B cell (primary cell): ENCODE results near the gene TINAG. TPM values are rescaled to one million over a fixed set of nuclear protein-coding genes. Genes with fewer than 3 reads are reported as not detected.

Source experiments
- ATAC-seq: fragments of 200-7000 bp; cut with Tn5 transposase; one replicate; pipeline ENCODE4 v1.10.0; 2021; ENCODE audit warnings: low read depth, mild to moderate bottlenecking, moderate number of reproducible peaks, moderate library complexity
- CTCF ChIA-PET: fragments of 350-600 bp; sonication (Branson Sonifier 250); formaldehyde crosslinking; loops from one replicate; lab custom pipeline; 2021; ENCODE audit warnings: antibody characterized with exemption, inconsistent platforms; lab: Charles Lee
- POLR2A ChIA-PET: fragments of 350-600 bp; sonication (Branson Sonifier 250); formaldehyde crosslinking; loops from one replicate; lab custom pipeline; 2021; ENCODE audit warnings: antibody characterized with exemption; lab: Charles Lee
- DNase-seq: peaks from one replicate; pipeline ENCODE4 v3.0.0; 2013
- H2AFZ ChIP-seq: 2 replicates; pipeline ENCODE4 v1.6.1; 2012; ENCODE audit warnings: mild to moderate bottlenecking, low read depth, low read length; ENCODE audit not compliant: insufficient read depth, poor library complexity, severe bottlenecking
- H3K27ac ChIP-seq, 2 donors: 1 replicate in 1 of 2; 2 replicates in 1 of 2; pipeline ENCODE4 v1.5.1; 2012 to 2013; ENCODE audit warnings: low read length in 2 of 2, mild to moderate bottlenecking in 2 of 2, moderate library complexity in 1 of 2
- H3K27me3 ChIP-seq, 4 experiments: fragments of 200-600 bp in 1 of 4; sonication (generic) in 1 of 4; replicated peaks in 1 of 4; 1 replicate in 2 of 4; 2 replicates in 2 of 4; pipeline versions ENCODE4 v1.6.1 to v1.7.0; 2013 to 2016; ENCODE audit warnings: low read length in 3 of 4, mild to moderate bottlenecking in 2 of 4, mixed read lengths in 1 of 4, moderate library complexity in 1 of 4; ENCODE audit not compliant: insufficient read depth in 4 of 4, control insufficient read depth in 3 of 4; ENCODE audit errors: control extremely low read depth in 1 of 4
- H3K36me3 ChIP-seq, 2 experiments: replicated peaks in 1 of 2; 1 replicate in 1 of 2; 2 replicates in 1 of 2; pipeline versions ENCODE4 v1.6.1 to v1.7.1; 2013; ENCODE audit warnings: low read length in 1 of 2; ENCODE audit not compliant: insufficient read depth in 2 of 2, control insufficient read depth in 1 of 2; ENCODE audit errors: control extremely low read depth in 1 of 2, extremely low read depth in 1 of 2
- H3K4me1 ChIP-seq, 2 donors: fragments of 200-600 bp in 1 of 2; sonication (generic) in 1 of 2; 1 replicate in 1 of 2; 2 replicates in 1 of 2; pipeline versions ENCODE4 v1.5.1 to v1.6.1; 2013 to 2017; ENCODE audit warnings: low read length in 2 of 2; ENCODE audit not compliant: control insufficient read depth in 2 of 2, insufficient read depth in 2 of 2
- H3K4me2 ChIP-seq: replicated peaks from 2 replicates; pipeline ENCODE3; 2012; ENCODE audit warnings: mild to moderate bottlenecking, low read depth, low read length; ENCODE audit not compliant: poor library complexity, severe bottlenecking
- H3K4me3 ChIP-seq, 5 experiments: fragments of 200-600 bp in 1 of 5; sonication (generic) in 1 of 5; 1 replicate in 3 of 5; 2 replicates in 2 of 5; pipeline versions ENCODE4 v1.5.1 to v1.7.0; 2011 to 2016; ENCODE audit warnings: low read length in 4 of 5, mild to moderate bottlenecking in 4 of 5, low read depth in 2 of 5, control low read depth in 1 of 5, moderate library complexity in 1 of 5; ENCODE audit not compliant: insufficient read depth in 1 of 5; ENCODE audit errors: control extremely low read depth in 1 of 5, extremely low read depth in 1 of 5
- H3K79me2 ChIP-seq: fragments of 200-600 bp; sonication (generic); one replicate; pipeline ENCODE4 v1.6.0; 2016; ENCODE audit warnings: low read length; ENCODE audit not compliant: control insufficient read depth, insufficient read depth
- H3K9ac ChIP-seq: fragments of 200-600 bp; sonication (generic); 2 replicates; pipeline ENCODE4 v1.6.1; 2017; ENCODE audit warnings: mild to moderate bottlenecking, low read length, moderate library complexity
- H3K9me3 ChIP-seq, 3 donors: one replicate each; pipeline versions ENCODE4 v1.6.1 to v1.7.1; 2013; ENCODE audit warnings: low read length in 2 of 3; ENCODE audit not compliant: control insufficient read depth in 2 of 3, insufficient read depth in 1 of 3; ENCODE audit errors: control extremely low read depth in 1 of 3
- H4K20me1 ChIP-seq: 2 replicates; pipeline ENCODE4 v1.6.0; 2012; ENCODE audit warnings: mild to moderate bottlenecking, low read length; ENCODE audit not compliant: insufficient read depth, control insufficient read depth, poor library complexity, severe bottlenecking
- H3K27ac Mint-ChIP-seq: one replicate; pipeline ENCODE4 v1.8.0; 2021; ENCODE audit warnings: mixed read lengths
- H3K27me3 Mint-ChIP-seq: one replicate; pipeline ENCODE4 v1.8.0; 2021; ENCODE audit warnings: mixed read lengths
- H3K4me1 Mint-ChIP-seq: one replicate; pipeline ENCODE4 v1.8.0; 2021; ENCODE audit warnings: mixed read lengths
- H3K4me3 Mint-ChIP-seq: one replicate; pipeline ENCODE4 v1.8.0; 2021; ENCODE audit warnings: mixed read lengths
- H3K9me3 Mint-ChIP-seq: one replicate; pipeline ENCODE4 v1.8.0; 2022; ENCODE audit warnings: mixed read lengths; ENCODE audit not compliant: insufficient read depth
- EZH2 ChIP-seq: IDR thresholded peaks from 2 replicates; pipeline ENCODE4 v1.6.1; 2012; ENCODE audit warnings: borderline replicate concordance, low read depth, mild to moderate bottlenecking, moderate library complexity, low read length; ENCODE audit not compliant: insufficient read depth, poor library complexity, severe bottlenecking
- WGBS: methylation state at CpG from one replicate; pipeline ENCODE4 v1.1.5; 2013; ENCODE audit warnings: missing lambda C conversion rate; ENCODE audit not compliant: insufficient coverage; 5-methylcytosine and 5-hydroxymethylcytosine counted together
- intact Hi-C: fragments of 100-400 bp; cut with micrococcal nuclease; formaldehyde crosslinking; loops from one replicate; pipeline ENCODE4 v1.10.0; 2022
- polyA plus RNA-seq: library from polyadenylated mRNA; depleted of rRNA; stranded (reverse); fragments of >200 nt; gene quantifications from 2 replicates; pipeline ENCODE4 v1.2.3, GENCODE V29; 2012
- total RNA-seq, 2 donors: library from RNA; stranded (reverse); fragments of 120-200 nt in 1 of 2; gene quantifications; 1 replicate in 1 of 2; 2 replicates in 1 of 2; pipeline versions ENCODE4 v1.2.3 to v1.2.4, GENCODE V29; 2013 to 2022
- TF ChIP-seq, protein P1 (sequence below): fragments of 200-600 bp; IDR thresholded peaks from one replicate; pipeline ENCODE4 v1.8.0; 2022; ENCODE audit warnings: antibody characterized with exemption, mild to moderate bottlenecking

Gene TINAG
- total and polyA plus RNA-seq, 2 donors (not counting 1 experiment from before 2014, with no cell fraction given), result not detected

DNA sequence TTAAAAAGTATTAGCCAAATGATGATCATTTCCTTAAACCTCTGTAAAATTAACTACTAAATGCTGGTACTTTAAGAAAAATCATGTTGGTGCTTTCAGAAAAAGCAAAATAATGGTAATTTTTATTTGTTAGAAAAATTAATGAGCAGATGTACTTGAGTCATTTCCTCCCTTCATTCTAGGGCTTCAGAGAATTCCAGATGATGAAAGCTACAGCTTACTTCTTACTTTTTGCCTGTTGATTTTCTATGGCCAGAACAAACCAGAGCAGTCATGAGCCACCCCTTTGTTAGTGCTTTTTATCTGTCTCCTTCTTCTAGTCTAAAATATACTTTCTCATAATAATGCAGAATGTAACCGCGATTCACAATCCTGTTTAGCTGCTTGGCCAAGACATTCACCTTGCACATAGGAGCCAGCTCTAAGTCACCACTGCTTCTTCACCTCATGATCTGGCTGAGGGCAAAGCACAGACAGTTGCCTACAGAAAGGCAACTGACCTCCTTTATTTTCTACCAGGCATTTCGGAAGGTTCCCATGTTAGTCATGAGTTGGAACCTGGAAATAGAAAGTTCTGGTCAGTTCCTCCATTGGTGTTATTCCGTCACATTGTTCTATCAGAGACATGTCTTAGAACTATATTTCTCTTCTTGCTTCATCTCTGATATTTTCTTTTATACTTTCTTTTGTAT lies 43.5 kb upstream of the TINAG start:
- no peaks in the 10 kb centered on the region for H3K36me3 ChIP-seq
- intact Hi-C loops, result no loop called here
- H2AFZ ChIP-seq, result no peak overlapping the region
- no peaks in the 10 kb centered on the region for H3K4me1 ChIP-seq
- ATAC-seq, result no peak
- H4K20me1 ChIP-seq, result no peaks in the 10 kb centered on the region
- H3K79me2 ChIP-seq, result no peaks in the 10 kb centered on the region
- CTCF ChIA-PET, result no interaction called here
- WGBS, result 100% methylated on average over 3 of the region's 4 CpGs
- no peaks in the 10 kb centered on the region for H3K27me3 ChIP-seq
- DNase-seq, result no peak
- H3K4me3 ChIP-seq, result no peak overlapping the region
- no peaks in the 10 kb centered on the region for H3K9me3 ChIP-seq
- H3K27ac Mint-ChIP-seq, result no peak overlapping the region
- no peak overlapping the region for H3K4me3 Mint-ChIP-seq
- no peak overlapping the region for H3K4me2 ChIP-seq
- POLR2A ChIA-PET, result no interaction called here
- no peaks in the 10 kb centered on the region for H3K4me1 Mint-ChIP-seq
- H3K27ac ChIP-seq, result no peak overlapping the region
- no peak overlapping the region for H3K9ac ChIP-seq
- H3K27me3 Mint-ChIP-seq, result no peaks in the 10 kb centered on the region
- H3K9me3 Mint-ChIP-seq, result no peaks in the 10 kb centered on the region
- TF ChIP-seq, protein P1, sequence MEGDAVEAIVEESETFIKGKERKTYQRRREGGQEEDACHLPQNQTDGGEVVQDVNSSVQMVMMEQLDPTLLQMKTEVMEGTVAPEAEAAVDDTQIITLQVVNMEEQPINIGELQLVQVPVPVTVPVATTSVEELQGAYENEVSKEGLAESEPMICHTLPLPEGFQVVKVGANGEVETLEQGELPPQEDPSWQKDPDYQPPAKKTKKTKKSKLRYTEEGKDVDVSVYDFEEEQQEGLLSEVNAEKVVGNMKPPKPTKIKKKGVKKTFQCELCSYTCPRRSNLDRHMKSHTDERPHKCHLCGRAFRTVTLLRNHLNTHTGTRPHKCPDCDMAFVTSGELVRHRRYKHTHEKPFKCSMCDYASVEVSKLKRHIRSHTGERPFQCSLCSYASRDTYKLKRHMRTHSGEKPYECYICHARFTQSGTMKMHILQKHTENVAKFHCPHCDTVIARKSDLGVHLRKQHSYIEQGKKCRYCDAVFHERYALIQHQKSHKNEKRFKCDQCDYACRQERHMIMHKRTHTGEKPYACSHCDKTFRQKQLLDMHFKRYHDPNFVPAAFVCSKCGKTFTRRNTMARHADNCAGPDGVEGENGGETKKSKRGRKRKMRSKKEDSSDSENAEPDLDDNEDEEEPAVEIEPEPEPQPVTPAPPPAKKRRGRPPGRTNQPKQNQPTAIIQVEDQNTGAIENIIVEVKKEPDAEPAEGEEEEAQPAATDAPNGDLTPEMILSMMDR, result no peak
- TF ChIP-seq EZH2, result no peak

DNA sequence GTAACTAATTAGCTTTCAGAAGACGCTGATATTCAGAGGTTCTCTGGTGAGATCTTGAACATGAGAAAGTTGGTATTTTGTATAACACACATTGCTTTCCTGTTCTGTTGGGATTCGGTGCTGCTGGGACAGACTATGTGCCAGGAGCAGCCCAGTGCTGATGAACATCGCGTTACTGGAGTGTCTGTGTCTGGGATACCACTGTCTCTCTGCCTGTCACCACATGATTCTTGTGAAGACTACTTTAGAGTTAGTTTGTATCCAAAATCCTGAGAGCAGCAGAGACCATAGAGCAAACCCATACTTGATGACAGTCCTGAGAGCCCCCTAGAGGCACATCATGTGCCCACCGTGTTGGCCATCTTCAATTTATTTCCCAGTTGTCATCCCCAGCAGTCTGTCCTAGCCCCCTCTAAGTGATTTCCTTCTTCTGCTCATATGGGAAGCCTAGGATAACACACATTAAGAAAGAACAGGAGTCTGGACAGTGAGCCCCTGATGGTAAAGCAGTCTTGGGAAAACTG lies 41.8 kb upstream of the TINAG start:
- H3K9ac ChIP-seq, result no peak overlapping the region
- no peaks in the 10 kb centered on the region for H3K27me3 ChIP-seq
- WGBS, result 90% methylated on average over 5 of the region's 5 CpGs
- TF ChIP-seq EZH2, result no peak
- TF ChIP-seq, protein P1, result no peak
- no peaks in the 10 kb centered on the region for H3K4me1 ChIP-seq
- H3K9me3 ChIP-seq, result no peaks in the 10 kb centered on the region
- Mint-ChIP-seq H3K27ac (no peak overlapping the region), H3K4me1 (no peaks in the 10 kb centered on the region), H3K27me3 (no peaks in the 10 kb centered on the region), H3K9me3 (no peaks in the 10 kb centered on the region), H3K4me3 (no peak overlapping the region)
- H2AFZ ChIP-seq, result no peak overlapping the region
- no peak overlapping the region for H3K27ac ChIP-seq
- POLR2A ChIA-PET, result no interaction called here
- no peaks in the 10 kb centered on the region for H3K36me3 ChIP-seq
- ATAC-seq (no peak), DNase-seq (no peak)
- CTCF ChIA-PET, result no interaction called here
- no peaks in the 10 kb centered on the region for H3K79me2 ChIP-seq
- intact Hi-C loops, result no loop called here
- no peaks in the 10 kb centered on the region for H4K20me1 ChIP-seq
- H3K4me2 ChIP-seq, result no peak overlapping the region
- no peak overlapping the region for H3K4me3 ChIP-seq
